H4 (cell line): ENCODE results near the gene KRT76. TPM values are rescaled to one million over a fixed set of nuclear protein-coding genes. Genes with fewer than 3 reads are reported as not detected.
"Not testable (repeated sequence)": the region's sequence is repeated elsewhere in the genome, so short reads cannot be mapped to it uniquely, and the experiment has no call there.

ENCODE experiments used
- DNase-seq: peaks from one replicate; pipeline ENCODE4 v3.0.0-alpha.2; 2015; ENCODE audit warnings: low spot score
- total RNA-seq: library from RNA; depleted of rRNA; stranded (reverse); fragments of >200 nt; shearing (Covaris generic); gene quantifications from 2 replicates; pipeline ENCODE4 v1.2.3, GENCODE V29; 2014

Gene KRT76
- total RNA-seq, 1 experiment from 2014 or later = not detected

DNA sequence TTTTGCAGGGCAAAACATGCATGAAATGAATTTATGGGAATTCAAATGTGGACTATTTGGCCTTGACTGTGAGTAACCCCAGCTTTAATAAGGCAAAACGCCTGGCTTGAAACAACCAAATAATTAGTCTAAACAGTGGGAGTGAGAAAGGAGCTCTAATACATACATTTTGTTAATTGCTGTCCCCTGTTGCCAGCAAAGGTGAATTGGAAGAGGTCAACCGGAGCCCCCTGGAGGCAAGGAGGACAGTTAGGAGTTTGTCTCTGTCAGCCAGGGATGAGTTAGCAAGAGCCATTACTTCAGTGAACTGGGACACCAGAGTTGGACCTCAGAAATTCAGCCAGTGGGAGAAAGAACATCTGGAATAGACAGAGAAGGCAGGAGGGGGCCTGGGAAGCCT lies 17.4 kb downstream of the KRT76 start:
- no peak for DNase-seq

GRCh38 chr12:52759218-52759617 lies 17.9 kb downstream of the KRT76 start:
- no peak for DNase-seq

GRCh38 chr12:52757449-52758176 lies 19.5 kb downstream of the KRT76 start:
- no peak for DNase-seq

DNA sequence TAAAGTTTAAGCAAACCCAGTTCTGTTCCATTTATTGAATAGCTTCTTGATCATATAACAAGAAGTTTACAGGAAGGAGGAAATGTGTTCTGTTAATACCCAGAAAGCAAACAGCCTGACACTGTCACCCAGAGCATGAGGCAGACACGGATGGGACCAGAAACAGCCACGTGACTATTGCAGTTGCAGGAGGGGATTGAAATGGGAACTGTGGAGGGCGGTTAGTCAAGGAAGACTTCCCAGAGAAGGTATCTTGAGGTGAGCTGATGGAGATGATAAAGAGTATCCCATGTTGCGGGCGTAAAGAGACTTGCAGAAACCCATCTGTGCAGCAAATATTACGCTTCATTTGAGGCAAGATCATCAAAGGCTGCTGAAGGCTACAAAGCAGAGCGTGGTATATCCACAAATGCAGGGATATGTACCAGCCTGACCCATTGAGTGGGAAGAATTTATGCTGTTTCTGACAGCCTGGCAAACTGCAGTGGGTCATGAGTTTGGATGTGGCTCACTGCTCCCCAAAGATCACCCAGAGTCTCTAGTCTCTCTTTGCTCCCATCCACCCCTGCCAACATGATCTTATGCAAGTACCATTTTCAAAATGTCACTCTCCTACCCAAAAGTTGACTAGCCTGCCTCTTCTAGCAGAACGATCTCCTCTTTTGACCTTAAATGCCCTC lies 20.7 kb downstream of the KRT76 start:
- DNase-seq = no peak

DNA sequence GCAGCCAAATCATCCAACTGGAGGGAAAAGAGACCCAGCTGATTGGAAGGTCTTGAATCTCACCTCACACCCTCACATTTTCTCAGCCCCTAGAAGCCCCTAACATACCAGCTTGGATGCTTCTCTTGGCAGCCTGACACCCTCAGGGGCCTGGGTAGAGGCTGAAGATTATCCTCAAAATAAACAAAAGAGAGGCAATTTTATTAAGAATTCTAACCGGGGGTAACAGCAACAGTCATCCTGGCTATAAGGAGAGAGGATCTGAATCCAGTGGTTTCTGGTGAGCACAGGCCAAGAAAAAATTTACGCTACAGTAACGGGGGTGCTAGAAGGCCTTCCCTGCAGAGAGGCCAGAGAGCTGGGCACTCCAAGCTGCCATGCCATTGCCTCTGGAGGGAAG lies 21.6 kb downstream of the KRT76 start:
- no peak for DNase-seq

DNA sequence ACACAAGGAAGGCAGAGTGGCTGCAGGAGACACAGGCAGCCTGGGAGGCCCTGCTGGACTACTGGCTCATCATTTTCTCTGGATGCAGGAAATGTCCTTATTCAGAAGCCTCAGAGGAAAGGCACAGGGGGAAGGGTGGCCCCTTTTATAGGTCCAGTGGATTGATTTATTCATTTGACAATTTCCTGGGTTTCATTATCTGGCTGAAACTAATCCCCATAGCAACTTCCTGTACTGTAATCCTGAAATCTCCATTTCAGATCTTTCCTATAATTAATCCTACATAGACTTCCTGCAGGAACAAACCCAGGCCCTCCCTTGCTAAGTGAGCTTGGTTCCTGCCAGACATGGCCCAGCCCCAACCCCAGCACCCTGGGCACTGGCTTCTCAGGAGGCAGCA lies 23.0 kb downstream of the KRT76 start:
- no peak for DNase-seq

DNA sequence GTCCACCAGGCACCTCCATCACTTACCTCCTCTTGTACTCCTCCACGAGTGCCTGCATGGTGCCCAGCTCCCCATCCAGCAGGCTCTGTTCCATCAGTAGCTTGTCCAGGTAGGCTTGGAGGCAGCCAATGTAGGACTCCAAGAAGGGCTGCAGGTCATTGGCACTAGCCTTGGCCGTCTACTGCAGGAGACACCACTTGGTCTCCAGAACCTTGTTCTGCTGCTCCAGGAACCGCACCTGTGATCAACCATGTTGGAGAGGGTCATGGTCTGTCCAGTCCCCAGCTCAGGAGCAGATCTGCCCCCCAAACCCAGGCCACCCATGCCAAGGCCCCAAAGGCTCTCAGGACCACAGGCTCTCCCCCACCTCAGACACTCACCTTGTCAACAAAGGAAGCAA lies 23.9 kb downstream of the KRT76 start:
- no peak for DNase-seq

- DNase-seq = no peak
These were observed 24.6 kb downstream of the KRT76 start for GRCh38 chr12:52752516-52752915.

DNA sequence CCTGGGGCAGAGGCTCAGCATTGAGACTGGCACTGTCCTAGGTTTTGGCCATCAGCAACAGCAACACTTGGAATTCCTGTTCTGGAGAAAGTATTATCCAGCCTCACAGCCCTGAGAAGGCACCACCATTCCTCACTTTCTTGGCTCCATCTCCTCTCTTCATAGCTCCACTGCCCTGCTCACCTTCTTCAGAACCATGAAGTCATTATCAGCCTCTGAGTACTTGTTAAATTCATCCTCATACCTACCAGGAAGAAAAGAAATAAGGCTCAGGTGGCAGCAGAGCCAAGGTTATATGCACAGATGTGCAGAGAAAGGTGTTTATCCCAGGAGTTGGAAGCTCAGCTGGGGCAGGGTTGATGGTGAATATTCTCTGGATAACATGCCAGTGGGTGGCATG lies 25.4 kb downstream of the KRT76 start:
- DNase-seq = no peak

DNA sequence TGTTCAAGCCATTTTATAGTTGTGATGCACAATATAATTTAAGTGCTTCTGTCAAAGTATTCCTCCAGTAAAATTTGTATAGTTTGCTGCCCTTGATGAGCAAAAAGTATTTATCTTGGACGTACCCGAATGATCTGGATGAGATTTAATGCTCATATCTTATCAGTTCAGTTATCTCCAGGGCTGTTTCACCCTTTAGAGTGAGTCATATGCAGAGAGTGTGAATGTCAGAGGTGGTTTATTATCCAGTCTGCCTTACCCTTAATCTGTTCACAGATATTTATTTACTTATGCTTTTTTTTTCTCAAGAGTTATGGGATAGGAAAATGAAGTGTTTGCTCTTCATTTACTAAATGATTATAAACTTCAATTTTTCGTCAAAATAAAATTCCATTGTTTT lies 26.6 kb downstream of the KRT76 start:
- not testable (repeated sequence) for DNase-seq

- DNase-seq = no peak
These were observed 27.3 kb downstream of the KRT76 start for GRCh38 chr12:52749827-52750226.

GRCh38 chr12:52748578-52748977 lies 28.6 kb downstream of the KRT76 start:
- DNase-seq = no peak

GRCh38 chr12:52745554-52745953 lies 31.6 kb downstream of the KRT76 start:
- DNase-seq = no peak

DNA sequence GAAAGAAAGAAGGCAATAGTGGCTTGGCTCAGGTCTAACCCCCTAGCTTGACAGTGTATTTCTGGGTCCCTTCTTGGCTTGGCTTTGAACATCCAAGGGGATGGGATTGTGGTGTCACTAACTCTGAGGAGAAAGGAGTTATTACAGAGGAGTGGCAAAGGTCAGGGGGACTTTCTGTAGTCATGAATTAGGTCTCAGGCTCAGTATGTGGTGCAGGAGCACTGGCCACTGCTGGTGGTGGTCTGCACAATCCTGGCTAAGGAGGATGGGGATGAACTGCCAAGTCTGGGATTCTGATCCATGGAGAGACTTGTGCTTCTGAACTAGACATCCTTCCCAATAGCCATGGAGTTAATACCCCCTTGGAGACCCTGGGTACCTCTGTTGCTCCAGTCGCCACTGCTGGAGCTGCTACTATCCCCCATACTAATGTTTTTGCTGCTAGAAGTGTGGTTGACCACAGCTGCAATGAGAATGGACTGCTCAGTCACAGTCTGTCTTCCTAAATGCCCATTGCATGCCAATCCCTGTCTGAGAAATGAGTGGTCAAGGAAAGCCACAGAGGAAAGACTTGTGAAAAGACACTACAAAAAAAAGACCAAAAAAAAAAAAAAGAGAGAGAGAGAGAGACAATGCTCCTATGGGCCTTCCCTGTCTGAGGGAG lies 32.5 kb downstream of the KRT76 start:
- DNase-seq = no peak

- DNase-seq = no peak
These were observed 34.2 kb downstream of the KRT76 start for GRCh38 chr12:52742822-52743457.

- no peak for DNase-seq
These were observed 35.0 kb downstream of the KRT76 start for GRCh38 chr12:52742196-52742580.

DNA sequence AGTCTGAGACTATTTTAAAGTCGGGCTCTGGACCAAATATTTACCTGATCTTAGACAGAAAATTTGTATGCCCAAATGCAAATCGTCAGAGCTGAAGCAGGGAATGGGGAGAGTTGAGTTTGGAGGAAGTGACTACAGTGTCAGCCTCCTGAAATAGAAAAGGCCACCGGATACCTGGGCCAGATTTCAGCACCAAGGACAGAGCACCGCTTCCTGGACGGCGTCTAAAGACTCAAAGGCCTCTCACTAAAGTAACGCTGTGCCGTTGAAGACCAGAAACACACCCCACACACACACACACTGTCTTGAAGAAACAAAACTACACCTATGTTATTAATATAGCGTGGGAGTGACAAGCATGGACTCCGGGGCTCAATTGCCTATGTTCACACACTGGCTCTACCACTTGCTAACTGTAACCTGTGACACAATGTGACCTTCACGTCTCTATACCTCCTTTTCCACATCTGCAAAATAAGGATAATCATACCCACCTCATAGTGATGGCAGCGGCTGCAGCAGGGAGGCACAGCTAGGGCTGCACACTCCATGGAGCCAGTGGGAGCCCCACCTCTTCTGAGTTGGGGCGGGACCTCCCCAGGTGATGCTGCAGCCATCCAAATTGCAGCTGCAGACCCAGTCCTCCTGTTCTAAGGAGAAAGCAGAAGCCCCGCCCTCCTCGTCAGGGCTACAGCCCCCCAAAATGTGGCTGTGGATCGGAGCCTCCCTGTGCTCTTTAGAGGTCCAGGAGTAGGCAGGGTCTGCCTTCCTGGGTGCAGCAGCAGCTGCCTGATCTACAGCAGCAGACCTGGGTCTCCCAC lies 35.6 kb downstream of the KRT76 start:
- DNase-seq = peak; percentile 49

DNA sequence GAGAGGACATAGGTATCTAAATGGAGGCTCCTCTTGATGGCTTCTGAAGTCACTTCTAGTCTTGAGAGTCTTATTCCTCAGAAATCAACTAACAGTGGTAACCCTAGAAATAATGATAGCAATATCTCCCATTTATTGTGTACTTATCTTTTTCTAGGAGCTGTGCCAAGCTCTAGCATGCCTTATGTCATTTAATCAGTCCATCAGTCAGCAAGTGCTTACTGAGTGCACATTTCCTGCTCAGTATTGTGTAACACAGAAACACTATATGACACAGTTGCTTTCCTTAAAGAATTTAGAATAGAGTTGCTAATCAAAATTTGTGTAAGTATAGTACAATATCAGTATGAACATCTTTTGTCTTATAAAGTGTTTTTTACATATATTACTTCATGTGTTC lies 36.6 kb downstream of the KRT76 start:
- DNase-seq = no peak

GRCh38 chr12:52739963-52740362 lies 37.2 kb downstream of the KRT76 start:
- DNase-seq = no peak

DNA sequence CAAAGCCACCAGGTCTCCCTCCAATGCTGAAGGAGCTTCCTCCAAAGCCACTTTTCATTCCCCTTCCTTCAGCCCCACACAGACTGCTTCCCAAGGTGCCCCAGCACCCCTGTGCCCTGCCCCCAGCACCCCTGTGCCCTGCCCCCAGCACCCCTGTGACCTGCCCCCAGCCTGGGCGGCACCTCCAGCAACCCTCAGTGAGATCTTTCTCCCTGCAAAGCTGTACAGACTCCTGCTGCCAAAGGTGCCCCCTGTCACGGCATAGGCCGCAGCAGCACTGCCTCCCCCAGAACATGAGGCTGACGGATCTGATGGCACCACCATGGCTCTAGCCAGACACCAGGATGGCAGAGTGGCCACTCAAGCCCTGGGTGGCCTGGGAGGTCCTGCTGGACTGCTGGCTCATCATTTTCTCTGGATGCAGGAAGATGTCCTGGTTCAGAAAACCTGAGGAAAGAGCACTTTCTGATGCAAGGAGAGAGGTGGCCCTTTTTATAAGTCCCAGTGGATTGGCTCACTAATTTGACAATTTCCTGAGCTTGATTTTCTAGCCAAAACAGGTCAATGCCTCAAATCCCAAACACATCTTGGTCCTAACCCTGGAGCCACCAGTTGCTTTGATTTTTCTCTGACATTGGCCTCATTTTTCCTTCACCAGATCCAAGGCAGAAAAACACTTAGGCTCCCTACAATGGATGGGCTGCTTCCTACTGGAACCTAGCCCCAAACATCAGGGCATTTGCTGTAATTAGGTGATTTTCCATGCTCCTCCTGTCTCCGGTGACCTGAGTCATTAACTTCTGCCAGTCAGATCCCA lies 41.1 kb downstream of the KRT76 start:
- no peak for DNase-seq

DNA sequence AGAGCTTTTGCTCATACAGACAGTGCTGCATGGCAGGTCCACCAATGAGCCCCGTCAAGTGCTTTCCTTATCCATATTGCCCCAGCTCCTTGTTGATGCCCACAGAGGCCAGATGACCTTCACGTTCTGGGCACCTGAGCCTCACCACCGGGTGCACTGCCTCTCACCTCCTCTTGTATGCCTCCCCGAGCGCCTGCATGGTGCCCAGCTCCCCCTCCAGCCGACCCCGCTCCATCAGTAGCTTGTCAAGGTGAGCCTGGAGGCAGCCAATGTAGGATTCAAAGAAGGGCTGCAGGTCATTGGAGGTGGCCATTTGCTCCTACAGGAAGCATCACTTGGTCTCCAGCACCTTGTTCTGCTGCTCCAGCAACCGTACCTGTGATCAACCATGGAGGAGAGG lies 42.0 kb downstream of the KRT76 start:
- no peak for DNase-seq
